ENCODE results near the gene KIF1B.

Gene KIF1B

DNA sequence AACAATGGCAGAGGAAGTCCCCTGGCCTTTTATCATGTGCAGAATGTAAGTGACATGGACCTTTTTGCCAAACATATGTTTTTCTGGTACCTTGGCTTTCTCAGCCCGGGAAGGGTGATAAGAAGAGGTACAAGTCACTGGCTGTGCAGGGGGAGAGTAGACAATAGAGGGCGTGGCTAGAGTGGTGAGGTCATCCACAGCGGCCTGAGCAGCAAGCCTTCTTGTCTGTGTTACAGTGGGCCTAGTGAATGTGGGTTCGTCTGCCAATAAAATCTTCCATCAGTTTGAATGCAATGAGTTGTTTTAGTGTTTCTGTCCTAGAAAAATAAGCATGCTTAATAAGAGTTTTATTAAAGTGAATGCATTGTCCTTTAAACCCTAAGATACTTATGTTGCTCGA is 129.4 kb downstream of the KIF1B start:
- no peak for DNase-seq

DNA sequence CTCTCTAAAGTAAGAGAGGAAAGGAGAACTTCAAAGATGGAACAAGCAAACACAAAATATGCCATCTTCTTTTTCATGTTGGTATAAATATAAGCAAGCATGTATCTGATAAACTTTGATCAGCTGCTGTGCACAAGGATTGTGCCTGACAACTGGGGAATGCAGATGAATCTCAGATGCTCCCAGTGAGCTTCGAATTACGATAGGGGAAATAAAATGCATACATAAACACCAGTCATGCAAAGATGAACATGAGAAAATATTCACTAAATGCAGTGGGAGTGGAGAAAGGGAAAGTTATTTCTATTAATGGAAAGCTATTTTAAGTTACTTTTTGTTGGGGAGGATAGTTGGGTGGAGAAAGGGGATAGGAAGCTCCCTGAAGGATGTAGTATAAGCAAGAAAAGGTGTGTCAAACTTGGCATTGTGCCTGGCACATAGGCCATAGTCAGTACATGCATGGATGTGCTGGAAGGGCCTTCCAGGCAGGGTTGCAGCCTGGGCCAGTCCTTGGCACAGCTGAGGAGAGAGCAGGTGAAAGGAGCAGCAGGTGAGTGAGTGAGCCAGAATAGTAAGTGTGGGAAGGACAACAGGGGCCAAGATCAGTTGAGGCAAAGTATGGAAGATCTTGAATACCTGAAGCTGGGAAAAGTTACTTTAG is 130.7 kb downstream of the KIF1B start:
- no peak for DNase-seq

DNA sequence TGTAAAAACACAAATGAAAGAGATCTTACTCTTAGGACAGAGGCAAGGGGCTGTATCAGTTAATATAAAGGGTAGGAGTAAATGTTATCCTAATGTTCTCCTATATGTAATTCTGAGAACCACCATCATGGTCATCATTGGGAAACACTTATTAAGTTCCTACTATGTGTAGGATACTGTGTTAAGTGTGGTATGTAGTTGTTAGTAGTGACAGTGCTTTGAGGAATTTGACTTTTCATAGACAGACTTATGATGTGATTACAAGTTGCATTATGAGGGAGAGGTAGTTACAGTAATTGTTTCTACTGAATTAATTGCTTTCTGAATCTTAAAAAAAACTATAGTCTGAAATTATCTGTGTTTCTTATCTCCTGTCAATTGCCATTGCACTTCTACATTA is 136.7 kb downstream of the KIF1B start:
- DNase-seq, result no peak

DNA sequence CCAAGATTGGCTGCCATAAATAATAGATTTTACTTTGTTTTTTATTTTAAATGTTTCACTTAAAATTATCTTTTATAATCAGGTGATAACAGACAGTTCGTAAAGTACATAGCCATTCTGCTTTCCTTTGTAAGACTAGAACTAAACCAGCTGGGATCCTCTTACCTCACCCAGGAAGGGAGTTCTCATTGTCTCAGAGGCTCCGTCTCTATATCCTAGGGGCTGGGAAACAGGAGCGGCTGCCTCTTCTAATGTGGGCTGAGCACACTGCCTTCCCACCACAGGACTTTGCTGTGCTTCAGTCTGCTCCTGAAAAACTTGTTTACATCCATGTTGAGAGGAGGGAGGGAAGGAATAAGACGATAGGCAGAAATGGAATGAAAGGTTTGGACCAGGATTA is 142.9 kb downstream of the KIF1B start:
- DNase-seq, result no peak

DNA sequence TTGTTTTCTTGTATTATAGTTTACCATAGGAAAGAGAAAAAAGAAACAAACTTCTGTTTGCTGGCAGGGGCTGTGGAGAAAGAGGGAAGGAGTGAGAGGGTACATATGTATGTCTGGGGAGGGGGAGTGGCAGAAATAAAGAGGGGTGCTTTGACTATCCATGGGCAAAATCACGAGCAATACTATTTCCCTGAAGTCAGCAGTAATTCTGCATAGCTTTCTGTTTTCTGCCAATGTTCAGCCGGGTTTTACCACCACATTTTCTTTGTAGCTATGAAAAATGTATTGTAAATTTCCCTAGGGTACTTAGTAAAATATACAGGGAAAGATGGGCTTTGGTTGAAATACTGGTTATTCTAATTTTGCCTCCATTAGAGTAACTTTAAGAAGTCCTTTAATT is 143.3 kb downstream of the KIF1B start:
- DNase-seq, result no peak

DNA sequence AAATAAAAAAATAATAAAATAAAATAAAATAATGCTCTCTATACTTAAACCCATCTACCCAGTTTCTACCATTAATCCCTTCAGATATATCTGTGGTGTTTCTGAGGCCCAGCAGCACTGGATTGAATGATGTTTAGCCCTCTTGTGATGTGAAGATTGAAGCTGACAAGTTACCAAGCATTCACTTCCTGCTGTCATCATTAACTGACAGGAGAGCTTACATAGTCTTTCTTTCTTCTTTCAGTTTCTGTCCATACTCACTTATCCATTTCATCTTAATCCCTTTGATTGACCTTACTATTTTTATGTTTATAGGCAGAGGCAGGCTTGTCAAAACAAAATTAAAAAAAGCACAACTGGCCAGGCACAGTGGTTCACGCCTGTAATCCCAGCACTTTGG is 149.7 kb downstream of the KIF1B start:
- no peak for DNase-seq

DNA sequence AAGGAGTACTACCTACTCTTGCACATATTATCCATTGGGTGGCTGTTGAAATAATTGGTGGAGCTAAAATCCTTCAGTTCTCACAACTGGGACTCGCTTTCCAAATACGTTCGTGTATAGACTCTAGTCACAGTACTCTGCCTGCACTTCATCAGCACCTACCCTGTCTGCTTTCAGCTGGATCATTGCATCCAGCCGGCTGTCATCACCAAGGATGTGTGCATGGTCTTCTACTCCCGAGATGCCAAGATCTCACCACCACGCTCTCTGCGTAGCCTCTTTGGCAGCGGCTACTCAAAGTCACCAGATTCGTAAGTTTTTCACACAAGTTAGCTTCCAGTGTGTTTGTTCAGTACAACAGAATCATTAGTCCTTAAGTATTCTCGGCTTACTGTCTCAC is 151.1 kb downstream of the KIF1B start:
- DNase-seq, result no peak

DNA sequence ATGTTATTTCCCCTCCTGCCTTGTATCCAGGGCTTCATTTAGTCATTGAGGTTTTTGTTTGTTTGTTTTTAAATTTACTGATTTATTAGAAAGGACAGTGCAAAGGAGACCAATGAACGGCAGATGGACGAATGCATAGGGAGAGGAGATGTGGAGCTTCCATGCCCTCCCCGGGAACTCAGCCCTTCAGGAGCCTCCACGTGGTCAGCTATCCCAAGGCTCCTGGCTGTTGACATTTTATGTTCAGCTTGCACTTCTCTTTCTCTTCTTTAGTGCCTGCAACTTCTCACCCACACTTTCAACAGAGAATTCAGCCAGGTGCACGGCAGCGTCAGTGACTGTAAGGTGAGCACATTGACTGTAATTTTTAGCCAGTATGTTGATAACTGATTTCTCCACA is 157.8 kb downstream of the KIF1B start:
- DNase-seq, result no peak

DNA sequence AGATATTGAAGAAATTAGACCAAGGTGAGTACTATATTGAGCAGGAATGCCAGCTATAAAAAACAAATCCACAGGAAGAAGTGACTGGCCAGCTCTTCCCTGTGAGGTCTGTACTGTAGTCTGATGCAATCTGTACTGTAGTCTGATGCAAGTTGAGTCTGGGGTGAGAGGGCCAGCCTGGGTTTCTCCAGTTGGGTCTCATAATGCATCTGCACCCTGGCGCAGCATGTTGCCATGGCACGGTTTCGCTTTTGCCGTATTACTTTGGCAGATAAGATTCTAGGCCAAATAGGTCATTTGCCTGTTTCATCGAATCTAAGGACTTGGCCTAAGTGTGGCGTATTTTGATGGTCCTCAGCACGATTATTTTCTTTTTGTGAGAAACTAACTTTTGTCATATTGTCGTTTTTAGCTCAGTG is 164.1 kb downstream of the KIF1B start:
- DNase-seq, result no peak

DNA sequence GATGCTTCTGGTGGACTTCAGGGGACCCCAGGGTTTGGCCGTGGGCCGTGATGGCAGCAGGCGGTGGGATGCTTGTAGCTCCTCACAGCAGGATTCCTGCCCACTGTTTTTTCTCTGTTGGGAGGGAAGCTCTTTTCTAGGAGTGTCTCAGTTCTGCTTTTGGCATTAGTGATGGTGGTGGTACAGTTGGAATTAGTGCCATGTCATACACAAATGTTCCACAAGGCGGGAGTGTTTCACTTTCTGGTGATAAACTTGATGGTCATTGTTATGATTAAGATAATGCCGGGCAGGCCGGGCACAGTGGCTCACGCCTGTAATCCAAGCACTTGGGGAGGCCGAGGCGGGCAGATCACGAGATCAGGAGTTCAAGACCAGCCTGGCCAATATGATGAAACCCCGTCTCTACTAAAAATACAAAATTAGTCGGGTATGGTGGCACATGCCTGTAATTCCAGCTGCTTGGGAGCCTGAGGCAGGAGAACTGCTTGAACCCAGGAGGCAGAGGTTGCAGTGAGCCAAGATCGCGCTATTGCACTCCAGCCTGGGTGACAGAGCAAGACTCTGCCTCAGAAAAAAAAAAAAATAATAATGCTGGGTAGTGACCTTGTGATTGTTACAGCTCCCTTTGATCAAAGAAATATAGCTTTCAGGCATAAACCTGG is 167.1 kb downstream of the KIF1B start:
- DNase-seq, result peak; percentile 38

DNA sequence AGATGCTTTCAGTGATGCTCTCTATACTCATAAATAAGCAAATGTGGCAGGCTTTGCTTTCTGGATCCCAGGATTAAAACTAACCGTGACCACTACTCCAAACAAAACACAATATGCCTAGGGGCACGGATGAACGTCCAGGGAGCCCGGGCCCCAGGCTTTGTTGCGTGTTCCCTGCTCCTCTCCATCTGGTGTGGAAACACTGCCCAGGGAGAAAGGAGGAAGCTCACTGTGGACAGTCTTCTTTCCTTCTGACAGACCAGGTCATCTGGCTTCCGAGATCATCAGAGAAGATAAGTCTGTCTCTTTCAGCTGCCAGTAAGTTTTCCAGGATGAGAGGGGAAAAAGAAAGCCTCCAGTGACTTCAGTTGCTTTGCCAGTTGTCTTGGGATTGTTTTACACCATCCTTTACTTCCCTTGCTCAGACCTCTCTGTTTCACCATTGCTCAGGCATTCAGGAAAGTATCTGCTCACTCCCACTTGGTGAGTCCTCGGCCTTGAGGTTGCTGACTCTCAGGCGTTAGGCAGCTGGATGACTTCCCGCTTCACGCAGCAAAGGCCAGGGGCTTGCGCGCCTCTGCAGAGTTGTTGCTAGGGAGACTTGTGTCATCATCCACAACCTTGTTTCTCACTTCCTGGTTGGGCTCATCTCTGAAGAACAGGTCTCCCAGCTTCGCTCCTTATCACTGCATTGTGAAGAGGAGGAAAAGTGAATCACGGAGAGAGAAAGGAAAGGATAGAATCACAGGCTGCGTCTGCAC is 167.9 kb downstream of the KIF1B start:
- DNase-seq, result no peak

DNA sequence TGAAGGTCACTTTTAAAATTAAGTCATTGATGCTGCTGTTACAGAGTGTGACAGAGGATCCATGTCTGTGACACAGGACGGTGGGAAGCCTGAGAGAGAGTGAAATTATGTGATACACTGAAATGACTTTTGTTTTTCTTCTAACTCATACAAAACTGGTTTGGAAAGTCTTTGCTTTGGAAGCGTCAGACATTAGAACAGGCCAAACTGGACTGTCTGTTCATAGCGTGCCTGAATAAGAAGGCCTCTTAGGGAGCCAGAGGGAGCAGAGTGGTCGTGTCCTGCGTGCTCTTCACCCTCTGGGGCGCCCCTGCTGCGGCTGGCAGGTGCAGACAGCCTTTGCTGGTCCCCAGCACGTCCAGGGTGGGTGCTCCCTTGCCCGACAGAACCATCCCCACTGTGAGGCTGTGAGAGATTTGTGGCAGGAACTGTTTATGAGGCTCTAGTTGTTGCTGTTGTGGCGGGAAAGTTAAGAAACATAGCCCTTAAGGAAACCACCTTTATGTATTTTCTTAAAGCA is 168.8 kb downstream of the KIF1B start:
- DNase-seq, result no peak

DNA sequence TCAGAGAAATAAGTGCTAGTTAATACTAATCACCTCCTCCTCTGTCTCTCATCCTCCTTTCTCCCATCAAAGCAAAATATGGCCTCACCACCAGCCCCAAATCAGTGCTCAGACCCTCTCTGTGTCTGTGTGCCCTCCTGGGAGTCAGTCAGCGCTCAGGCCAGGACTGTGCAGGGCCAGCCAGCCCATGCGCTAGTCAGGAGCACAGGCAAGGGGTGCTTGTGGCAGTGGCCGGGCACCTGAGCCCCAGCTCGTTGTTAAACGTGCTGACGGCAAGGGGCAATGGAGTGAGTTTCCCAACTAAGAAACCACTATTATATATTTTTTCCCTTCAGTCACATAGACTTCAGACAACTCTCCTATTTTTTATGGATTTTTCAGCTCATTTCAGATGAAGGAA is 169.3 kb downstream of the KIF1B start:
- no peak for DNase-seq

DNA sequence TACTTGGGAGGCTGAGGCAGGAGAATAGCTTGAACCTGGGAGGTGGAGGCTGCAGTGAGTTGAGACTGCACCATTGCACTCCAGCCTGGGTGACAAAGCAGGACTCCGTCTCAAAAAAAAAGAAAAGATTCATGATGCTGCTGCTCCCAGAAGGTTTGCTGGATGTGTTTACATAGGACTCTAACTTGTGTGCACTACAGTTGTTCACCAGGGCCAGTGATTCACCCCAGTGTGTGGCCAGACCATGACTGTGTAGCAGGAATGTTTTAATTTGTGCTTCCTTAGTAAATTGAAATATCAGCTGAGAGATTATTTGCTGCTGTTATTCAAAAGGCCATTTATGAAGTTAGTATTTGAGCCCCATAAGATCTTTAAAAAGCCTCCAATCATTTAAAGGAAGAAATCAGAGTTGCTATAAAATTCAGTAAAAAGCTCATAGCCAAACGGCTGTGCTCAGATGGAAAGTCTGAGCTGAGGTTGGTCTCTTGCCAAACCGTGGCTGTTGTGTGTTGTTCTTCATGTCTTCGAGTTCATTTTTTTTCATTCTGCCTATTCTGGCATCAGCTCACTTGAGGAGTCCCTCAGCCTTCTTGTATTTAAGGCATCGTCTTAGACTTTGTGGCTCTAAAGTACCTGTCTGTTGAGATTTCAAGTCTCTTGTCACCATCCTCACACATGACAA is 170.4 kb downstream of the KIF1B start:
- DNase-seq, result no peak

DNA sequence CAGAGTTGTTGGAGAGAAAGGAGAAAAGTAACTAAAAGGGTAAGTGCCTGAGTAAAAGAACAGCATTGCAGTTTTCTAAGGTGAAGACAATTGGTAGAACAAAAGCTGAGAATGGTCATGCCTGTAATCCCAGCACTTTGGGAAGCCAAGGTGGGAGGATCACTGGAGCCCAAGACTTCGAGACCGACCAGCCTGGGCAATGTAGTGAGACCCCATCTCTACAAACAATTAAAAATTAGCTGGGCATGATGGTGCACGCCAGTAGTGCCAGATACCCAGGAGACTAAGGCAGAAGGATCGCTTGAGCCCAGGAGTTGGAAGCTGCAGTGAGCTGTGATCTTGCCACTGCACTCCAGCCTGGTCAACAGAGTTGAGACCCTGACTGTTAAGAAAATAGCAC is 173.3 kb downstream of the KIF1B start:
- DNase-seq, result no peak

DNA sequence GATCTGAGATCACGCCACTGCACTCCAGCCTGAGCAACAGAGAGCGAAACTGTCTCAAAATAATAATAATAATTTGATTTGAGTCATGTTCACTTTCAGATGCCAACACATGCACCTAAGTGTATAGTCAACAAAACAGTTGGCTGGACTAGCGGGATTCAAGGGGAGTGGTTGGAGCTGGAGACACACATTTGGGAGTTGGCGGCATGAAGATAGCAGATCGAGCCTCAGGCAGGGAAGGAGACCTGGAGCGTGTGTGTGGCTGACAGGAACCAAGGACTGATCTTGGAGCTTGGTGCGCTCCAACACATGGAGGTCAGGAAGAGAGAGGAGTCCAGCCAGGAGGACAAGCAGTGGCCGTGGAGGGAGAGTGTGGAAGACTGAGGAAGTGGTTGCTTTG is 173.8 kb downstream of the KIF1B start:
- DNase-seq, result no peak

DNA sequence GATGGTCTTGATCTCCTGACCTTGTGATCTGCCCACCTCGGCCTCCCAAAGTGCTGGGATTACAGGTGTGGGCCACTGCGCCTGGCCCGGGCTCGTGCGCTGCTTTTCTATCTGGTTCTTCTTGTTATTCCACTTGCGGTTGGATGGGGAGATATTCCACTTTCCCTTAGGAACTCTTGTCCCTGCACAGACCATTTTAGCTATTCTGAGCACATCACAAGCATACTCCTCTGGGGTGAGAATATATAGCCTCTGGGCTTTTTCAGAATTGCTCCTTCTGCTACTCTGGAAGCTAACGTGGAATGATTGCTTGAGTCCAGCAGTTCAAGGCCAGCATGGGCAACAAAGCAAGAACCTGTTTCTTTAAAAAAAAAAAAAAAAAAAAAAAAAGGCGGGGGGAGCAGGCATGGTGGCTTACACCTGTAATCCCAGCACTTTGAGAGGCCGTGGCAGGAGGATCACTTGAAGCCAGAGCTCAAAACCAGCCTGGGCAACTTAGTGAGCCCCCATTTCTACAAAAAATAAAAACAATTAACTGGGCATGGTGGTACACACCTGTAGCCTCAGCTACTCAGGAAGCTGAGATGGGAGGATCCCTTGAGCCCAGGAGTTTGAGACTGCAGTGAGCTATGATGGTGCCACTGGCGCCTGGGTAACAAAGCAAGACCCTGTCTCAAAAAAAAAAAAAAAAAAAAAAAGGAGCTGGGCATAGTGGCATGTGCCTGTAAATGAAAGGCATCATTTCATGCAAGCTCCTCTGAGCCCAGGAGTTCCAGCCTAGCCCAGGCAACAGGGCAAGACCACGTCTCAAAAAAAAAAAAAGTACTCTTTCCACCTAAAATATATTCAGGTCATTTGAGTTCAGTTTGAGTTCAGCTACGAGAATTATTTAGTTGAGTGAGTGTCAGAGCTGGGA is 176.6 kb downstream of the KIF1B start:
- no peak for DNase-seq

DNA sequence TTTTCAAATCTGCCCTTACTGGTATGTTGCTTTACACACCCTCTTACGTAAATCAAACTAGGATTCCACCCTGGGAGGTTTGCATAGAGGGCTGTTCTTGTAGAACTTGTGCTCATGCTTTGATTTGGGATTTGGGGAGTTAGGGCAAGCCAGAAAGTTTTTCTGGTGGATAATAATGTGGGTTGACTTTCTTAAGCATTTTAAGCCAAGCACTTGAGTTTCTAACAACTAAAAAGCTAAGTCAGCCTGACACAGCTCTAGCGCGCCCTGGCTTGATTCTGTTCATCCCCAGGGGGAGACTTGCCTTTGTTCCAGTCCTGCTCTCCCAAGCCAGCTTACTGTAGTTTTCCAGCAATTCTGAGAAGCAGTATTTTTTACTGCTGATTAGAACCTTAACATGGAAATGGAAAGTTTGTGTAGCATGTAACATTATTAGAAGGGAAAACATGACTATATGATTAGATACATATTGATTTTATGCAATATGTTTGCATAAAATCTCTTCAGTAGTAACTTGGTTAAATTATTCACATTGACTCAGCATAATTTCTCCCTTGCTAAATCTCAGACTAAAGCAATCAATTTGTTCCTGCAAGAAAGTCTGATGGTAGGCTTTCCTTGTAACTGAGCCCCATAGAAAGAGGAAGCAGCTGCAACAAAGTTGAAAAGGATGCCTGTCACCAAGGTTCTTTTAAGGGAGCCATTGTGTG is 177.5 kb downstream of the KIF1B start:
- DNase-seq, result no peak

DNA sequence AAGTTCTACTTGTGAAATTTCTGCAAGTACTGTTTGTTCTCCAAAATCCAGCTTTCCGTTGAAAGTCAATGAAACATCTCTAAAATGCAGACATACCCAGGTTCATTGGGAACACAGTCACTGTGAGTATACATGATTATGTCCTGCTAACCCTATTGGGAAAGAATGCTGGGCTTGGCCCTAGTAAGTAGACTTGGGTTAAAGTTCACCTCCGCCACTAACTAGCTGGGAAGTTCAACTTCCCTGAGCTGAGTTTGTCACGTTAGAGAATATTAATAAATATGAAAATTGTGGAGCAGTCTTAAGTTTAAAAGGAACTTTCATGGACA is 178.0 kb downstream of the KIF1B start:
- DNase-seq, result no peak

DNA sequence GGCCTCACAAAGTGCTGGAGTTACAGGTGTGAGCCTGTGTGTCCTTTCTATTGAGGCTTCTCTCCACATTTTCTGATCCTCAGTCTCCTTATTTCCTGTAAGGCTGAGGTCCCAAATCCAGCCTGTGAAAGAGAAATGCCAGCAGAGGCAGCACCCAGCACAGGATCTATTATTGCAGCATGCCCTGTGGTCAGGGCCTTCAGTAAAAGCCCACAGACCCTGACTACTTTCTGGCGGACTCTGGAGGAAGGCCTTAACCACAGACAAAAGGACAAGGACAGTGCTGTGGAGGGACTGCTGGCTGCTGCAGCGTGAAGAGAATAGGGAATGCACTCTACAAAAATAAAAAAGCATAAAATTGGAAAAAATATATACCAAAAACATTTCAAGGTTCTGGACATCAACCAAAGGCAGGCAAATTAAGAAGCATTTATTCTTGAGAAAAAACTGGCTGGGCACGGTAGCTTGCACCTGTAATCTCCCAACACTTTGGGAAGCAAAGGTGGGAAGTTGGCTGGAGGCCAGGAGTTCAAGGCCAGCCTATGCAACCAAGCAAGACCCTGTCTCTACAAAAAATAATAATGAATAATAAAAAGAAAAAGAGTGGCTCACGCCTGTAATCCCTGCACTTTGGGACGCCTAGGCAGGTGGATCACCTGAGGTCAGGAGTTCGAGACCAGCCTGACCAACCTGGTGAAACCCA is 179.1 kb downstream of the KIF1B start:
- no peak for DNase-seq

DNA sequence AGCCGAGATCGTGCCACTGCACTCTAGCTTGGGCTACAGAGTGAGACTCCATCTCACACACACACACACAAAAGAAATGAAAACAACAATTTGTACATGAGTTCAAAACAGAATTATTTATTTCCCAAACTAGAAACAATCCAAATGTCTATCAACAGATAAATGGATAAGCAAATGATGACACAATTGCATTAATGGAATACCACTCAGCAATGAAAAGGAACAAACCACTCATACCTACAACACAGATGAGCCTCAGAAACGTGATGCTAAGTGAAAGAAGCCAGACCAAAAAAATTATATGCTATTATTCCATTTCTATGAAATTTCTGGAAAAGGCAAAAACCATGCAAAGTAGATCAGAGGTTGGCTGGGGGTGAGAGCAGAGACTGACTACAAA is 186.5 kb downstream of the KIF1B start:
- no peak for DNase-seq

All from stimulated activated CD8-positive, alpha-beta memory T cell treated with anti-CD3 and anti-CD28 coated beads, Interleukin-4, amount 100 ng/mL, for 48 hours (primary cell).